NCI-H524 (cell line): ENCODE results near the gene UFL1.

Experiments used
- DNase-seq, 2 experiments: peaks; one replicate each; lab custom pipeline; 2025; lab: John Stamatoyannopoulos, UW

Gene UFL1

GRCh38 chr6:96571551-96571950, 49.9 kb downstream of the UFL1 start:
- DNase-seq: no peak

GRCh38 chr6:96575359-96575758, 53.8 kb downstream of the UFL1 start:
- no peak for DNase-seq

- no peak for DNase-seq
These were observed 54.6 kb downstream of the UFL1 start for GRCh38 chr6:96576221-96576620.

GRCh38 chr6:96582021-96582420, 60.4 kb downstream of the UFL1 start:
- DNase-seq: no peak

GRCh38 chr6:96582436-96582835, 60.8 kb downstream of the UFL1 start:
- no peak for DNase-seq

GRCh38 chr6:96604420-96604819, 82.8 kb downstream of the UFL1 start:
- DNase-seq: no peak
